GM21786 (cell line): ENCODE results near the gene SDHB.

Experiments
- ATAC-seq: cut with Tn5 transposase; IDR thresholded peaks from one replicate; pipeline ENCODE4 v1.9.1; 2021; ENCODE audit not compliant: unreplicated experiment

The SDHB gene

DNA sequence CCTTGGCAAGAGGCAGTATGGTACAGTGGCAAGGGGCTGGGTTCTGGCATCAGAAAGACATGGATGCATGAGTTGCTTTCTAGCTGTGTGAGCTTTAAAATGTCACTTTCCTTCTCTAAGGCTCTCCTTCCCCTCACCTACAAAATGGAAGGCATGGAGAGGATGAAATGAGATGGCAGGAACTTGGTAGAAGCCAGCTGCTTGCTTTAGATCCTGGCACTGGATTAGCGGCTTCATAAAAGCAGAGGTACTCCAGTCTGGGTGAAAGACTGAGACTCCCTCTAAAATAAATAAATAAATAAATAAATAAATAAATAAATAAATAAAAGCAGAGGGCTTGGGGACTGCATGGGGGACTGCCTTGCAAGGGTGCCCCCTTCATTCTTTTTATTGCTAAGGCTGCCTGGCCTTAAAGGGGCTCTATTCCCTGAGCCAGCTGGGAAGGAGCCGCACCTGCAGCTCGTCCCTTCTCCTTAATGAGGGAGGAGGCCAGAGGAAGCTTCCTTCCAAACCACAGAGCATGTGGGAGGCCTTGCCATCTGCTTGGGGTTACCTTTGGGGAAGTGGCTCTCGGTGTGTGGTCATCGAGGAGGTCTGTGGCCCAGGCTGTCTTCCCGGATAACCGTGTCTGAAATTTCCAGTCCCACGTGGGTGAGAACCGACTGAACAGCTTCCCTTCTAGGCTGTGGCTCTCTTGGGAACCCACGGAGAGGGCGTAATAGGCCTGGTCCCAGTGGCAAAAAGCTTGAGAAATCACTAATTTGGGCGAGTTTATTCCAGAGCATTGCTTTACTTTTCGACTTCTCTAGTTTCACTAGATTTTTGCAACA is 40.1 kb downstream of the SDHB start:
- ATAC-seq, result no peak

DNA sequence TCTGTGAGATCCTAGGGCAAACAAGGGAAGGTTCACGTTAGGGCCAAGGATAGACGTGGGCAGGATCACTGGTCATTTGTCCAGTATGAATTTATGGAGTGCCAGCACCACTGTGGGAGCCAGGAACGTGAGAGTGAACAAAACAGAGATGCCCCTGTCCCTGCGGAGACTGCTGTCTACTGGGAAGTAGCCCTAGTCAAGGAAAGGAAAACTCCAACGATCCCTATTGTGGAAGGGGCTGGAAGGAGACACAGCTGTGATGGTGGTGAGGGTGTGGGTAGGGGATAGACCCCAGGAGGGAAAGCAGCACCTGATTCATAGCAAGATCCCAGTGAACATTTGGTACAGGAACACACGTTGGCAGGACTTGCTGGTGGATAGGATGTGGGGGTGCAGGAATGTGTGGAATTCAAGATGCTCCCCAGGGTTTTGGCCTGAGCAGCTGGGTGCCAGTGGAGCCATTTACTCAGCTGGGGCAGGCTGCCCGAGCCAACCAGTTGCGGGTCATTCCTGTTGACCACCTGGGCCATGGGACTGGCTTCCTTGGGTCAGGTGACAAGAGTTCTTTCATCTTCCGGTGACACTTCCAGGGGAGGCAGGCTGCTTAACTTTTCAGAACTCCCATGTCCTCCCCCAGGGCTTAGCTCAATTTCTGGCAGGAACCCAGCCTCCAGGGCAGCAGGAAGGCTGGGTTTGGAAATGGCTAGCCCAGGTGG is 40.9 kb downstream of the SDHB start:
- no peak for ATAC-seq

DNA sequence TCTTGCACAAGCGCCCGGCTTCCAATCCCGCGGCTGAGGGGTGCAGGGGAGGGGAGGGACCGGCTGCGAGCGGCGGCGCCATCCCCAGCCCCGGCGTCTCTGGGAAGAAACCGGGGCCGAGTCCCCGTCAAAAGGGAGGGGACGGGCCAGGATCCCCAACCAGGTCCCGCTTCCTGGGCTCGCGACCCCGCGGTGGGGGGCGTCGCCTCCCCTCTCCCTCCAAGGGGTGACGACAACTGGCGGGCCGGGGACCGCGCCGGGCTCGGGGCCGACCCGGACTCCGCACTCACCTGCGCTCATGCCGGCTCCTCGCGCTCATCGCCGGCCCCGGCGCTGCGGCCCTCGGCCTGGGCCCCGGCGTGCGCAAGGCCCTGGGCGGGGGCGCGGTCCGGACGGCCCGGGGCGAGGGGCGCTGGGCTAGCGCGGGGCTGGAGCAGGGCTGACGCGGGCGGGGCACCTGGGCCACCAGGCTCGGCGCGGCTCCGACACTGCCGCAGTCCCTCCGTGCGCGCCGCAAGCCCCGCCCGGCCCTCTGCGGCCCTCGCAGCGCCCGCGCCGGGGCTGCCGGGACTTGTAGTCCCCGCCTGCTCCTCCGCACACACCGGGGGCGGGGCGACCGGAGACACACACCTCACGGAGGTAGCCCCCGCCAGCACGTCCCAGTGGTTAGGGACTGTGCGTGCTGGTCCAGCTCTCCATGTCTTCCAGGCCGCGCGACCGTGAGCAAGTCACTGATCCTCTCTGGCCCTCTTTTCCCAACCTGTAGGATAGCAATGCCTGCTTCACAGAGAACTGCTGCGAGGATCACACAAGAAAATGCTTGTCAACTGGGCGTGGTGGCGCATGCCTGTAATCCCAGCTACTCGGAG is 42.2 kb downstream of the SDHB start, which contains the start of gene ATP13A2:
TSS of gene ATP13A2 (minus strand) at position 490 of the 869 bp plus-strand sequence. CDS start at position 300, 190 bp downstream.
- ATAC-seq, result peak; percentile 88

DNA sequence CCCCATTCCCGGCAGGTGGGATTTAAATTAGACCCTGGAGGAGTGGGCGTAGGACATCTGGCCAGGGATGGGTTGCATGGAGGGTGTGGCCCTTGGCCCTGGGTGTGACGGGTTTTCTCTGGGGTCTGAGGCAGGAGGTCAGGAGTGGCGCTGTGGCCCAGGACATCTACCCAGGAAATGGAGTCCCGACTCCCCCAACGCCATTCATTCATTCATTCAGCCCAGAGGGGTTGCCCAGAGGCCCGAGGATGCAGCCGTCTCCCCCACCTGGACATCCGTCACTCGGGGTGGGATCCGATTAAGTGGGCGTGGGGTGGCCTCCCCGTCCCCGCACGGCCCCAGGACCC is 42.8 kb downstream of the SDHB start:
- no peak for ATAC-seq

DNA sequence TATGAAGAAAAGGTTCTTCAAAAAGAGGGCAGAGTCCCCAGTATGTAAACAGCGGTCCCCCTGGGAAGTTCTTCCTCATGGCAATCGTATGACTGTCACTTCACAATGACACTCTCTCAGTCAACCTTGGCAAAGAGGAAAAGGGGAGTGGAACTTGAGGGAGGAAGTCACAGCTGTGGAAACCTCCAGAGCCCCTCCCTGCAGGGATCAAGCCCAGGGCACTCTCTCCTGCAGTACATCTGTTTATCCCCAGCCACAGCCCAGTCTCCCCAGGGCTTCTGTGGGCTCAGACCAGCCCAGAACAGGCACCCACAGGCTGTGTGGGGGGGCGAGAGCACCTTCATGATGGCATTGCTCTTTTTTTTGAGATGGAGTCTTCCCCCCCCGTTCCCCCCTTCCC is 44.1 kb downstream of the SDHB start:
- ATAC-seq, result no peak

DNA sequence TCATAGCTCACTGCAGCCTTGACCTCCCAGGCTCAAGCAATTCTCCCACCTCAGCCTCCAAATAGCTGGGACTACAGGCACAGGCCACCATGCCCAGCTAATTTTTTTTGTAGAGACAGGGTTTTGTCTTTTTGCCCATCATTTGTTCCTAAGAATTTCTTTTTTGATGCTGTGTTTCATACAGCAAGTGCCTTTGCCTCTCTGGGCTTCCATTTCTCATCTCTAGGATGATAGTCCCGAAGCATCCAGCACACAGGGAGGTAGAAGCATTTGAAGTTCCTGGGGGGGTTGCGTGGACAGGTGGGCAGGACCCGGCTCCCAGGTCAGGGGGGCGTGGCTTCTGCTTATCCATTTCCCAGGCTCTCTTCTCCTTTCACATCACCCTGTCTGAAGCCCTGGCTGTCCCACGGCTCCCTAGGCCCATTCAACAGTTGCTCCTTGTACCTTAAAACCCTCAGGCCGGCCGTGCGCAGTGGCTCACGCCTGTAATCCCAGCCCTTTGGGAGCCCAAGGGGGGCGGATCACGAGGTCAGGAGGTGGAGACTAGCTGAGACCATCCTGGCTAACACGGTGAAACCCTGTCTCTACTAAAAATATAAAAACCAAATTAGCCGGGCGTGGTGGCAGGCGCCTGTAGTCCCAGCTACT is 45.5 kb downstream of the SDHB start:
- no peak for ATAC-seq

DNA sequence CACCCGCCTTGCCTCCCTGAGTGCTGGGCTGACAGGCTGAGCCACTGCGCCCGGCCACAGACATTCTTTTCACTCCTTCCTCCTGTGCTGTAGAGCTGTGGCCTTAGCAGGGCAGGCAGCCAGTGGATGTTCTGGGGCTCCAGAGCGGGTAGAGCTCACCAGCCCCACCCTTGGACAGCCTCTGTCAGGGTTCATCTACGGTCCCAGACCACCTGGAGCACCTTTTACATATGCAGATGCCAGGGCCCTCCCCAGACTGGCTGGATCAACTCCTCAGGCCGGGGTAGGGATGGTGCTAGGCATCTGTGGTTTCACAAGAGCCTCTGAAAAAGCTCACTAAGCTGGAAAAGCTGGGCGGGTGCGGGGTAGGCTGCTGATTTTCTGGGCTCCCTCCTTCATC is 46.7 kb downstream of the SDHB start:
- ATAC-seq, result no peak

DNA sequence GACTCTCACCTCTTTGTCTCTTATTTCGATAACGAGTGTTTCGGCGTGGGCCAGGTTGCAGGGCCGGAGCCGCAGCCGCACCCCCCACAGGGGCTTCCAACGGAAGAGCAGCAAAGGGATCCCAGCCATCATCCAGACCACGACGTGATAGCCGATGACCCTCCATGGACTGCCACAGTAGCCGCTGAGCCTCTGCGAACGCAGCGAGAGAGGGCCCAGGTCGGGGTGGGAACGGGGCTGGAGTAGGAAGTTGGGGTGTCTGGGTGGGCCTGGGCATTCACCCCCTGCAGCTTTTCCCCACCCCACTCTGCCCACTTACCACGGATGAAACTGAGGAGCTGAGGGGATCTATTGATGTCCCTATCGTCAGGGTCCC is 48.5 kb downstream of the SDHB start:
- no peak for ATAC-seq

DNA sequence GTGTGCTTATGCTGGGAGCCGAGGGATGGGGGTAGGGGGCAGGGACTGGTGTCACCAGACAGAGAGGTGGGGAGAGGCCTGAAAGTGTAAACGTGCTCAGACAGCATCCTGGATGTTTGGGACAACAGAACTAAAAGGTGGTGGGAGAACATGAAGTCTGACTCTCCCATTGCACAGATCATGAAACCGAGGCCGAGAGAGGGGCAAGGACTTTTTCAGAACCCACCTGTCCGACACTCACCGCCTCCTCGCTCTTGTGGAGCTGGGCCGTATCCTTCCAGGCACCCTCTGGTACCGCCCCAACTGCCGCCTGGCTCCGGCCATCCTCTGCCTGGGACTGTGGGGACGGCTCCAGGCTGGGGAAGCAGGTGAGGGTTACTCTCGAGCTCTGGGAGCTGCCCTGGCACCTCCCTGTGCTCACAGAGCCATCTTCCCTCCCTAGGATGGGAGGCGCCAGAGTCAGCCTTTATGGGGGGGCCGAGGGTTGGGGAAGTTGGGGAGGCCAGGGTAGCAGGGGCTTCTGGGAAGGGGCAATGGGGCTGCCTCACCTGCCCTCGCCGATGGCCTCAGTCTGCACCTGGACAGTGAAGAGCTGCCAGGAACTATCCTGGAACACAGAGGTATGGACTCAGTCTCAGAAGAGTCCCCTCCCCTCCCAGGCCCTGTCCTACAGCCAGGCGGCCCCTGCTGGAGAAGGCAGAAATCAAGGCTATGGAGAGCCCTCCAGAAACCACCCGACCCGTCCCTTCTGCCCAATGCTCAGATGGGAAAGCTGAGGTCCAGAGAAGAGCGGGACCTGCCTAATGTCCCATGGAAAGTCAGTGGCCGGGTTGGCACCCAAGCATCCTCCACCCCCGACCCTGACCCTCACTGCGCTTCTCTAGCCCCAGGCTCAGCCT is 49.1 kb downstream of the SDHB start:
- ATAC-seq, result no peak

DNA sequence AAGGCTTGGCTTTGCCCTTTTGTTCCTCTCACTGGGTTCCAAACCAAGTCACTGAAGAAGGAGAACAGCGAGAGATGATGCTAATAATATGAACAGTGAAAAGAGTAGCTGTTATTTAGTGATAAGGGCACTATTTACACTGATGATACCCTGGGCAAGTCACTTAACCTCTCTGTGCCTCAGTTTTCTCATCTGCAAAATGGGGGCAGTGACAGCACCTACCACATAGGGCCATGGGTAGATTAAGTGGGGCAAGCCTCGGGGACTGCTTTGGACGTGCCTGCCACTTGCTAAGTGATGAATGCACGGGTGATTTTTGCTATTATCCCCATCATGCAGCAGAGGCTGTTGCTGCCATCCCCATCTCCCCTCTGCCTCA is 51.3 kb downstream of the SDHB start:
- no peak for ATAC-seq

DNA sequence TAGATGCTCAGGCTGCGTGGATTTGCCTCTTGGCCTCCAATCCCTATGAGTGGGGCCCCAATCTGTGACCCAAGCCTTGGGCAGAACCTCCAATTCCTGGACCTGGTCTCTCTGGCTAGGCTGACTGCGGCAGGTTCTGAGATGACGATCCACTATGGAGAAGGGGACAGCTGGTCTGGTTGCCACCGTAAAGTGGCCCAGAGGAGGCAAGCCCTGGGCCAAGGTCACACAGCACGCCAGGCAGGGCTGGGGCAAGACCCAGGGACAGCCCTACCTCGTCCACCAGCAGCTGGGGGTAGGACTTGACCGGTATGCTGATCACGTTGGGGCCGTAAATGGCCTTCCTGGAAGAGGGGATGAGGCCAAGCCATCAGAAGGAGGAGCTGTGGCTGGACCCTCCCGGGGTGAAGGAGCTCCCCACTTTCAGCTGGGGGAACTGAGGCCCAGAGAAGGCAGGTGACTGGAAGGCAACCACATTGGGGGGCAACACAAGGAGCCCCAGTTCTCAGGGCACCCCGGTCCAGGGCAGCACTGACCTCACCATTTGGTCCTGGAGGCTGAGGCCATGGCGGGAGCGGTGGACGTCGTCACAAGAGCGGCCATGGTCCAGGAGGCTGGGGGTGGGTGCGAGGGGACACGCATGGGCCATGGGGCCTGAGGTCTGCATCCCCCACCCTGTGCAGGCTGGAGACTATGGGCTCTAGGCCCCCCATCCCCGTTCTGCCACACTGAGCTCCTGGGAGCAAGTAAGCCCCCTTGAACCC is 51.9 kb downstream of the SDHB start:
- ATAC-seq, result no peak

DNA sequence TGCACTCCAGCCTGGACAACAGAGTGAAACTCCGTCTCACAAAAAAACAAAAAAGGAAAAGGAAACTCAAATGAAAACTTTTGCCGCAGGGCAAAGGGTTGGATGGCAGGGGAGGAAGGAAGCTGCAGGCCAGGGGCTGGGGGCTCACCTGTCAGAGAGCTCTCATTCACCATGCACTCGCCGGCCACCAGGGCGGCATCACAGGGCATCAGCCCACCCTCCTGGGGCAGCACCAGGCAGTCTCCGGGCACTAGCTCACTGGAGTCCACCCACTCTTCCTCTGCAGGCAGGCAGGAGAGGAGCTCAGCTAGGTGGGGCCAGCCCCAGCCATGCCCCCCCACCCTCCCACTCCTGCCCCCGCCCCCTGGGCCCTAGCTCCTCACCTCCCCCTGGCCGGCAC is 54.0 kb downstream of the SDHB start:
- ATAC-seq, result no peak

DNA sequence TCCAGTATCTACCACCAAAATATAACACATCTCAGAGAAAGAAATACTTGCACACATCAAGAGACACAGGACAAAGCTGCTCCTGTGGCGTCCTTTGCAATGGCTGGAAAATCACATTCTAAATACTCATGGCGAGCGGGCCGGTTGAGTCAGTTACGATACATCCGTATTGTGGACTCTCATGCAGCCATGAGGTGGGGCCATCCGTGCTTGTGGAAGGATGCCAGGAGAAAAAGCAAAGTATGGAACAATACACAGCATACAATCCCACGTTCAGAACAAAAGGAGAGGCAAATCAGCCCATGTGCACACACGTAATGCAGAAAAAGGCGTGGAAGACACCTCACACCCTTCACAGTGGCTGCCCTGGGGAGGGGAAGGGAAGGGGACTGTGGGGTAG is 55.2 kb downstream of the SDHB start:
- no peak for ATAC-seq

DNA sequence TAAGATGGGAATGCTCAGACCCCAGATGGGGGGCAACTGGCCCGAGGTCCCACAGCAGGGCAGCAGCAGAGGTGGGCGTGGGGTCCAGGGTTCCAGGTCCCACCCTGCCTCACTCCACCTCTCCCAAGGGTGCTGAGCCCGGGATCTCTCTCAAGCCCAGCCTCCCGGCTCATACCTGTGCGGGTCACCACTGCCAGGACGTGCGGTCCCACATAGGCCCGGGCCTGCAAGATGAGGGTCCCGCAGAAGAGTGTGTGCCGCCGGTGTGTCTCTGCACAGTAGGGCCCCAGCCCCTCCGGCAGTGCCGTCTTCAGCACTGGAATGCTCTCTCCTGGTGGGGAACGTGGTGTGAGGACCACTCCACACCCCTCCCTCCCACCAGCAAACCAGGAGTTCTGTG is 57.0 kb downstream of the SDHB start:
- no peak for ATAC-seq

DNA sequence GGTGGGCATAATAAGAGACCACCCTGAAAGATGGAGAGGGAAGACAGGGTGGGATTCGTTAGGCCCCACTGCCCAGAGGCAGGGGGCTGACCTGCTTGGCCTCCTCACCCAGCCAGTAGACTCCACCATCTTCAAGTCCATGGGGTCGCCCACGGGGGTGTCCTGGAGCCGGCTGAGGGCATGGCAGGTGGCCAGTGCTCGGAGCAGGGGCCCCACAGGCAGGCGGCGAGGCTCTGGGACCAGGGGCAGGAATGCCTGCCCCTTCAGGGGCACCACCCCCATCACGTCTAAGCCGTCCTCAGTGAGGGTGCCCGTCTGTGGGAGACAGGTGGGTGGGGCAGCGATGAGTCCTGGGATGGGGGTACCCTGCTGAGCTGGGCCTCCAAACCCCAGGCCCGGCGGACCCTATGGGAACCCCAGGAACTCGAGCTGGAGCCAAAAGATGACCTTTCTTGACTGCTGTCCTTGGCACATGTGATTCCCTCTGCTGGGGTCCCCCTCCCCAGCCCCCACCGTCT is 60.3 kb downstream of the SDHB start:
- no peak for ATAC-seq

DNA sequence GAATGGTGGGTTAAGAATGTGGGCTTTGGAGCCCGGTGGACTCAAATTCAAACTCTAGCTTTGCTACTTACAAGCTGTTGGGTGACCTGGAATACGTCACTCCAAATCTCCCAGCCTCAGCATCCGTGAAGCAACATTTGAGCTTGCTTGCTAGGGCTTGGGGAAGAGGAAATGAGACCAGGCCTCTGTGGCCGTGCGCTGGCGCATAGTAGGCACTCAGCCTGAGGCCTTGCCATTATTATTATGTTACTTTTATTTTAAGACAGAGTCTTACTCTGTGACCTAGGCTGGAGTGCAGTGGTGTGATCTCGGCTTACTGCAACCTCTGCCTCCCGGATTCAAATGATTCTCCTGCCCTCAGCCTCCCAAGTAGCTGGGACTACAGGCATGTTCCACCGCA is 61.2 kb downstream of the SDHB start:
- ATAC-seq, result no peak

DNA sequence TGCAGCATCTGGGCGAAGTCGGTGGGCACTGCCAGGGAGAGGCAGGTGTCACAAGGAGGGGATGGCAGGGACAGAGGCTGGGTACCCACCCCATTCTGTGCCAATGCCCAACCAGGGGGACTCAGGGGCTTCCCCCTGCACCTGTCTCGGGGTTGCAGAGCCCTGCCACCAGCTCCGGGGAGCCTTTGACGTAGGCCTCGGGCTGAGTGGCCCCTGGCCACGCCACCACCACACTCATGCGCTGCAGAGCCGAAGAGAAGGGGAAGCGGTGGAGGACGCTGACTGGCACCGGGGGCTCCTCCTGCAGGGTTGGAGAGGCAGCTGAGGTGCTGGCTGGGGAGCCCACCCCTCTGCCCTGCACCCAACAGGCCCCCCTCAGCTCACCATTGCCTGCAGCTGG is 61.7 kb downstream of the SDHB start:
- ATAC-seq, result no peak

DNA sequence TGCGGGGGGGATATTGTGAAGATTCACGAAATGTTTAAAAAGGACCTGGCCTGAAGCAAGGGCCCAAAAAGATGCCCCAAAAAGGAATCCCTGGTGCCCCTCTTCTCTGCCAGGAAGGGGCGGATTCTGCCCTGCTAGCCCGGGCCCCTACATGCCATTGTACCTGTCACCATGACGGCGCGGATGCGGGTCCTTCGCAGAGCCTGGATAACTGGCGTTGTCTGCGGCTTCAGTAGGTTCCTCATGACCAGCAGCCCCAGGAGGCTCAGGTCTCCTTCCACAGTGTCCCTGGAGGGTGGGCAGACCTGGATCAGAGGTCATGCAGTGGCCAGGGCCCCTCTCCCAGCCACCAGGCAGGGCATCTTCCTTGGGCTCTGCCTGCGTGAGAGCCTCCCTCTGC is 62.3 kb downstream of the SDHB start:
- no peak for ATAC-seq

DNA sequence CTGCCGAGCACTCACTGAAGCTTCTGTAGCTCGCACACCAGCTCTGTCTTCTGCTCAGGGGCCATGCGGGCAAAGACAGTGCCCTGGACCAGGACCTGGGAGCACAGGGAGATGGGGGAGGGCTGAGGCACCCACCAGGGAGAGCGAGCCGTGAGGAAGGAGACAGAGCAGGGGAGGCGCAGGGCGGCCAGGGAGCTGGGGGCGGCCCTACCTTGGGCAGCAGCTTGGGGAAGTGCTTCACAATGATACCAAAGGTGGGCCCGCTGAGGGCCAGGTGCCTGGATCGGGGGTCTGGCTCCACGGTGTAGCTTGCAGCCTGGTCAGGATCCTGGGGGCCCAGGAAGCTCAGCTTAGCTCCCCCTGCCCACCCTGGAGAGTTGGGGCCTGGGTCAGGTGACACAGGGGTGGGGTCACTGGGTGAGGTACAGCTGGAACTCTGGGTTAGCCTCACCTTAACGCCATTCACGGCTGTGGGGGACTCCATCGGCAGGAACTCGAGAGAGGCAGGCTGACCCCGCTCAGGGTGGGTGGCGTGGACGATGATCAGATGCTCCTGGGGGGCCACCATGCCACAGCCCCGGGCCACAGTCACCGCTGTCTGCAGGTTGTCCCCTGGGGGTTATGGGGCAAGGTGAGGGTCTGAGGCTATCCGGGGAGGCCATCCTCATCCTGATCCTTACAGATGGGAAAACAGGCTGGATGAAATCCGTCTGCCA is 64.0 kb downstream of the SDHB start:
- no peak for ATAC-seq
